Measurements from ENCODE around the gene ARID5A.
"Not testable (repeated sequence)": the region's sequence is repeated elsewhere in the genome, so short reads cannot be mapped to it uniquely, and the experiment has no call there.

The ARID5A gene

DNA sequence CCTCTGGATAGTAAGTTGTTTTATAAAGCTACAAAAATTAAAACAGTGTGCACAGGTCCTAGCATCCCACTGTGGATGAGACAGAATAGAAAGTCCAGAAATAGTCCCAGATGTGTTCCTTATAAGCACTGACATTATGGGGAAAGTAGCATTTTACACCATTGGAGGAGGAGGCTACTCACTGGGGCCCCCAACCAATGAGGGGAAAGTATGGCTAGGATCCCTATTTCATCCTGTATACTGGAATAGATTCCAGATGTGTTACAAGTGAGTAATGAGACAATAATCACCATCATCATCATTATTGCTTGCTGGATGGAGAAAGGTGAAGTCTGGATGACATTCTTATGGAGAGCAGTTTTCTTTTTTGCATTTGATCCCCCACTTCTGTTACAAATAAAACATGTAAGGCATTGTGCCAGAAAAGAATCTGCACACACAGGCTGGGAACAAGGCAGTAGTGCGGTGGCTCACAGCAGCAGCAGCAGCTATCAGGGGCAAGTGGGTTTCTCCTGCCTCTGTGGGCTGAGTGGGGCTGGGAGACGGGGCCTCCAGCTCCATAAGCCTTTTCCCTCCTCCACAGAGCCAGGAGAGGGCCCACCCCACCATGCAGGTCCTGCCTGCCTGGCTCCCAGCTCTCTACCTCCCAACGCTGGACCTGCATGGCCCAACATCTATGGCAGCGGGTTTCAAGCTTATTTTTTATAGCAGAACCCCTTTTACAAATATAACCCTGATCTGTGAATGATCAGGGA is 5.0 kb downstream of the ARID5A start:
- no peak for DNase-seq (ENCODE audit: low read depth)

DNA sequence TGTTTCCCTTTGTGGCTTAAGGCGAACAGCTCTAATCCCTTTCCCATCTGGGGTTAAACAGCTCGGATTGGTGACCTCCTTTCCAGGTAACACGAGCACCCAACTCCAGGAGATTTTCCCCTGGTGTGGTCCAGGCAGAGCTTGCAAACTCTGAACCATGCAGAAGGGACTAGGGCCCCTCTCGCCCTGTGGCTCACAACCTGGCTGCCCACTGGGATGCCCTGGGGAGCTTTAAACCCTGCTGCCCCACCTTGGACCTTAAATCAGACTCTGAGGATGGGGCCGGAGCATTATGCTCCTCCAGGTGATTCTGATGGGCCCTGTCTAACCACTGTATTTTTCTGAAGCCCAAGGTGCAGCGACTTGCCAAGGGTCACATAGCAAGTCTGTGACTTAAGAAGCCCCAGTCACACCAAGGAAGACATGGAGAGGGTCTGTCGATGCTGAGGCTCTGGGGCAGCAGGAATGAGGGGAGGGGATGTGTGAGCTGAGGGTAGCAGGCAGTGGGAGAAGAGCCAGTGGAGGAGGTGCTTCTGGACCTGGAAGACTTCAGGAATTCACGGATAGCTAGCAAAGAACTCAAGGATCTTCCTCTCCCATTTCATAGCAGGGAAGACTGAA is 5.9 kb downstream of the ARID5A start:
- no peak for DNase-seq (ENCODE audit: low read depth)

DNA sequence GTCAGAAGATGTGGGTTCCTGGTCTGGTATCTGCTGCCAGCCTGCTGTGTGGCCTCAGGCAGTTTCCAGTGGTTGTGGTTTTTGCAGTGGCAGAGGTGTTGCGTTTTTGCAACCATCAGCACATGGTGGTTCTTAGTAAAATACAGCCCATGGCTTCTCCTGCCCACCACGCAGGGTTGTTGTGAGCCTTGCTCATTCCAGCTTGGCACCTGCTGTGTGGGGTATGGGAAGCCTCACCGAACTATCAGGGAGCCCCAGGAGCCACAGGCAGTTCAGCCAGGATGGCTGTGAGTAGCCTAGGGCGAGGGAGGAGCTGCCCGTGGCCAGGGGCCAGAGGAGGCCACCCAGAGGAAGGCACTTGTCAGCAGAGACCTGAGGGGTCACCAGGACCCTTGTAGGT is 9.8 kb downstream of the ARID5A start:
- DNase-seq (ENCODE audit: low read depth): no peak

DNA sequence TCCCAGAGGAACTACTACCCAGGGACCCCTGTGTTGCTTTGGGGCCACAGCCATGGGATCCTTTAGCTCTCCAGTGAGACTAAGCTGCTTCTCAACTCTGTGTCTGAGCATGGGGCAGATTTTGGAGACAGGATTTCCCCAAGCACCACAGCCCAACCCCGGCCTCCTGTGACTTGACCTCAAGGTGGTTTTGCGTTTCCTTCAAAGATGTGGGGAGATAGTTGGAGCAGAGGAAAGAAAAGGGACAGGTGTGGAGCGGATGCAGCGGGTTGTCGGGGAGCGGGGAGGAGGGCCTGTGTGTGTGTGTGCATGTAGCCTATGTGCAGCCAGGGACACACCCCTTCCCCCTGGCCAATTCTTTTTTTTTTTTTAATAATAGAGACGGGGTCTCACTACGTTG is 10.2 kb downstream of the ARID5A start:
- DNase-seq (ENCODE audit: low read depth): no peak

DNA sequence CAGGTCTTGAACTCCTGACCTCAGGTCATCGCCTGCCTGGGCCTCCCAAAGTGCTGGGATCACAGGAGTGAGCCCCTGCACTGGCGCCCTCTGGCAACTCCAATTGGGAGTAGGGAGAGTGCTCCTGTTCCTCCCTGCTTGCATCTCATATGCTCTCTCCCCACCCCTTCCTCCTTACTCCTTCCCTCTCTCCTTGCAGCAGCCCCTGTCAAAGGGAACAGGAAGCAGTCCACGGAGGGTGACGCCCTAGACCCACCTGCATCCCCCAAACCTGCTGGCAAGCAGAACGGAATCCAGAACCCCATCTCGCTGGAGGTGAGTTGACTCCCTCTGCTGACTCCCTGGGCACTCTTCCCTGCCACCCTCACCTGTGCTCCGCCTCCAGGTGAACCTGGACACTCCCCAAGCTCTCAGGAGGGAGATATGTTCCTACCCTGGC is 10.7 kb downstream of the ARID5A start:
- DNase-seq (ENCODE audit: low read depth): no peak

DNA sequence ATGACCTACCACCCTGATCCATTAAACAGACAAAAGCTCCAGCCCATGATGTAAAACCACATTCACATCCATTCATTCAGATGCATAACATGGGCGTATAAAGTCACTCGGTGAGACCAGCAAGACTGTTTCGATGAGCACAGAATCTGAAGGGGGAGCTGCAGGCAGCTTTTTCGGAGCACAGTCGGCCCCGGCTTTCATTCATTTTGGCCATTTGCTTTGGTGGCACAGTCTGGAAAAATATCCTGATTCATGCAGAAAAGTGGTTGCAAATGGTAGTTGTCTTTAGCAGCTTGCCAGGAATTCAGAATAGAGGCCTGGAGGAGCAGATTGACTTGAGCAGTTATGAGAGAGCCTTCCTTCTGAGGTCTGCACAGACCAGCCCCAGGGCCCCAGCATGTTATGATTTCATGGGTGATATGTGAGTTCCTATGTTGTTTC is 11.2 kb downstream of the ARID5A start:
- no peak for DNase-seq (ENCODE audit: low read depth)

DNA sequence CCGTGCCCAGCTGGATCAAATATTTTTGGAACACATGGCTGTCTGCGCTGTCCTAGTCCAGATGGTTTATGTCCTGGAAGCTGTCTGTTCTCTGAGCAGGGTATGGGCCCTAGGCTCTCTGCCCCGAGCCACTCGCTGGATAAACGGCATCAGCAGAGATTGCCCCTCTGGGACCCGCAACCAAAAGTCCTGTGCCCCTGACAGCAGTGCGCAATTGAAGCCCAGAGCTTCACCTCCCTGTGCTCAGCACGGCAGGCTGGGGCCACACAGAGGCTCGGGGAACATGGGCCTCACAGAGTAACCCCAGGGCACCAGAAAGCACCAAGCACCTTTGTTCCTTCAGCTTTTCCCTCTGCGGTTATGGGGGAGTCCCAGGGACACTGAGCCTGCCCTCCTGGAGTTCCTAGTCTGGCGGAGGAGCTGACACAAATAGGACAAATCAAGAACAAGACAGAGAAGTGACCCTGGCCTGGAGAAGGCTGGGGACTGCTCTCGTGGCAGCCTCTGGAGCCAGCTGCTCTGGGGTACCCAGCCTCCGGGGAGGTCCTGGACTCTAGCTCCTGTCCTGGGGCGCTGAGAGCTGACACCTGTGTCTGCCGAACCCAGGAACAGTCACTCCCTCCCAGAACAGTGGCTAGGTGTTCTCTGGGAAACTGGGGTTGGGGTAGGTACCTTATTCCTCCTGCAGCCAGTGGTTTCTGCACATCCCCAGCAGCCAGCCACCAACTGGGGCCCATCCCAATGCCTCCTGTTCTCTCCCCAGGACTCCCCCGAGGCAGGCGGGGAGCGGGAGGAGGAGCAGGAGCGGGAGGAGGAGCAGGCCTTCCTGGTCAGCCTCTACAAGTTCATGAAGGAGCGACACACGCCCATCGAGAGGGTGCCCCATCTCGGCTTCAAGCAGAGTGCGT is 12.3 kb downstream of the ARID5A start:
- no peak for DNase-seq (ENCODE audit: low read depth)

DNA sequence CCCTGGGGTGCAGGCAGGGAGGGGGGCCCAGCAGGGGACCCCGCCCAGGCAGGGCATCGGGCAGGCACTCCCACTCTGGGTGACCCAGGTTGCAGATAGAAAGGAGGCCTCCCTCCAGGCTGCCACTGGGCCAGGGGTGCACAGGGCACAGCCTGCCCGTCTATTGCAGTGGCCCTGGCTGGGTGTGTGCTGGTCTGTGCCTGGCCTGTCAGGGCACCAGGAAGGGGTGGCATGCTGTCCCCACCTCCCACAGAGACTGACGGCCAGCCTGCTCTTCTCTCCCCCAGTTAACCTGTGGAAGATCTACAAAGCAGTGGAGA is 12.9 kb downstream of the ARID5A start:
- no peak for DNase-seq (ENCODE audit: low read depth)

DNA sequence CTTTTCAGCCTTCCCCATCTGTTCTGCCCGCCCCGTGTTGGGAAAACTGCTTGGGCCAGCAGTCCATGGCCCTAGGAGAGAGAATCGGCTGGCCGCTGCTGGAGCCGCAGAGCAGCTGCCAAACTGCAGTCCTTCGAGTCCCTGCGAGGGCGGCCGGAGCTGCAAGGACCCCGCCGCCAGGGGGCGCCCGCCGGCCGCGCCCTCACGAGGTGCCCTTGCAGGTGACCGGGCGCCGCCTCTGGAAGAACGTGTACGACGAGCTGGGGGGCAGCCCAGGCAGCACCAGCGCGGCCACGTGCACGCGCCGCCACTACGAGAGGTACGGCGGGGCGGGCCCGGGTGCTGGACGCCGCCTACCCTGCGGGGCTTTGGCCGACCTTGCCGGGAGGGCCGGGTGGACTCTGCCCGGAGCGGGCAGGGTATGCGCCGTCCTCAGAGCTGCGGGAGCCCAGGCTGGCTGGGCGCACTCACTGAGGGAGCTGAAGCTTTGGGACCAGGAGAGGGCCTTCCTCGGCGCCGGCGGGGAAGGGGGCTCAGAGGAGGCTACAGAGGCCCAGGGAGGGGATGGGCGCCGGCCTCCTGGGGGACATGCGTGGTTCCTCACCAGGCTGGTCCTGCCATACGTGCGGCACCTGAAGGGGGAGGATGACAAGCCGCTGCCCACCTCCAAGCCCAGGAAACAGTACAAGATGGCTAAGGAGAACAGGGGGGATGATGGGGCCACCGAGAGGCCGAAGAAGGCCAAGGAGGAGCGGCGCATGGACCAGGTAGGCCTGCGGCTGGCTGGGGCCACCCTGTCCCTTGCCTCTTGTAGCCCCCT is 13.6 kb downstream of the ARID5A start:
- no peak for DNase-seq (ENCODE audit: low read depth)

DNA sequence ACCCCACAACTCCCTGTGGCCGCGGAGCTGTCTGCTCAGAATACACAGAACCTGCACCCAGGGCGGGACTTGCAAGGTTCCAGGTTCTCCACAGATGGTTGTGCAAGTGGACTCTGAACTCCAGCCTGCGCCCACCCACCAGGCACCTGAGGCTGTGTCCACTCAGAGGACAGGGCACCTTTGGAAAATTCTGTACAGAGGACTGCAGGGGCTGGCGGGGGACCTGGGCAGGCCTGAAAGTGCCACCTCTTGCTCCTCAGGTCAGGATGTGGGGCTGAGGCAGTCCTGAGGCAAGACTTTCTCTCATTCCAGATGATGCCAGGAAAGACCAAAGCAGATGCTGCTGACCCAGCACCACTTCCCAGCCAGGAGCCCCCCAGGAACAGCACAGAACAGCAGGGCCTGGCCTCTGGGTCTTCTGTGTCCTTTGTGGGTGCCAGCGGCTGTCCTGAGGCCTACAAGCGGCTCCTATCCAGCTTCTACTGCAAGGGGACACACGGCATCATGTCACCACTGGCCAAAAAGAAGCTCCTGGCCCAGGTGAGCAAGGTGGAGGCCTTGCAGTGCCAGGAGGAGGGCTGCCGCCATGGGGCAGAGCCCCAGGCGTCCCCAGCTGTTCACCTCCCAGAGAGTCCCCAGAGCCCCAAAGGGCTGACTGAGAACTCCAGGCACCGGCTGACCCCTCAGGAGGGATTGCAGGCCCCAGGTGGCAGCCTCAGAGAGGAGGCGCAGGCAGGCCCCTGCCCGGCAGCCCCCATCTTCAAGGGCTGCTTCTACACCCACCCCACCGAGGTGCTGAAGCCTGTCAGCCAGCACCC is 14.4 kb downstream of the ARID5A start:
- DNase-seq (ENCODE audit: low read depth): no peak

DNA sequence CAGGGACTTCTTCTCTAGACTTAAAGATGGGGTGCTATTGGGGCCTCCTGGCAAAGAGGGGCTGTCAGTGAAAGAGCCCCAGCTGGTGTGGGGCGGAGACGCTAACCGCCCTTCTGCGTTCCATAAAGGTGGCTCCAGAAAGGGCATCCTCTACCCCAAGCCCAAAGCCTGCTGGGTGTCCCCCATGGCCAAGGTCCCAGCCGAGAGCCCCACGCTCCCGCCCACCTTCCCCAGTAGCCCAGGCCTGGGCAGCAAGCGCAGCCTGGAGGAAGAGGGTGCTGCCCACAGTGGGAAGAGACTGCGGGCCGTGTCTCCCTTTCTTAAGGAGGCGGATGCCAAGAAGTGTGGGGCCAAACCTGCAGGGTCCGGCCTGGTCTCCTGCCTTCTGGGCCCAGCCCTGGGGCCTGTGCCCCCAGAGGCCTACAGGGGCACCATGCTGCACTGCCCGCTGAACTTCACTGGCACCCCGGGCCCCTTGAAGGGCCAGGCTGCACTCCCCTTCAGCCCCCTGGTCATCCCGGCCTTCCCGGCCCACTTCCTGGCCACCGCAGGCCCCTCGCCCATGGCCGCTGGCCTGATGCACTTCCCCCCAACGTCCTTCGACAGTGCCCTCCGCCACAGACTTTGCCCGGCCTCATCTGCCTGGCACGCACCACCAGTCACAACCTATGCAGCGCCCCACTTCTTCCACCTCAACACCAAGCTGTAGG is 15.2 kb downstream of the ARID5A start:
- no peak for DNase-seq (ENCODE audit: low read depth)

DNA sequence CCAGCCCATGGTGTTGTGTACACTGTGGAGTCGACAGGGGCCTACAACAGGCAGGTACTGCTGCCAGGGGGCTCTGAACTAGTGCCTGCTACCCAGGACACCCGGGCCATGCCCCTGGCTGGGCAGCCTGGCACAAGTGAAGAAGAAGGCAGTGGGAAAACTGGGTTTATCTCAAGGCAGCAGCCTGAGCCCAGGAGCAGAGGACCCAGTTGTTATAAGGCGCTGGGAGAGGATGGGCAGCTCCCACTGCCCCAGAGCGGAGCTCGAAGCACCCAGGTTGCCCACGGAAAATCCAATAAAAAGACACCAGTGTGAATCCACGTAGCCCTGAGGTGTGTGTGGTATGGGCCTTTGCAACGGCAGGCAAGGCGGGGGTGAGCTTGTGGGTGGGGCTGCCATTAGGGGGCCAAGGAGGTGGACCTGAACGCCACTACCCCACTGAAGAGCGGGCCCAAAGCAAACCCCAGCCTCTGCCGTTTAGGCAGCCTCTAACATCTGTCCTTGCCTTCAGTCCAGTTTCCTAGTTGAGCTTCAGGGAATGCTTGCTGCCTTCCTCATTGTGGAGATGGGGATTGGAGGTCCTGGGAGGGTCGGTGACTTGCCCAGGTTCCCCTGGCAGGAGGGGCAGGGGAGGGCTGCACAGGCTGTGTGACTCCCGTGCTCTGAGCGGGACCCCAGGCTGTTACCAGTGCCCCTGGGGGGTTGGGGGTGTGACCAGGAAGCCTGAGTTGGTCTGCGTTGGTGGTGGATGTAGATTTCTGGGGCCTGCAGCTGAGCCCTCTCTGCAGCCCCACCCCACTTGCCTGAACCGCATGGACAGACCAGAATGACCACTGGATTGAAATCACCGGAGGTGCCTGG is 16.0 kb downstream of the ARID5A start:
- DNase-seq (ENCODE audit: low read depth): no peak

DNA sequence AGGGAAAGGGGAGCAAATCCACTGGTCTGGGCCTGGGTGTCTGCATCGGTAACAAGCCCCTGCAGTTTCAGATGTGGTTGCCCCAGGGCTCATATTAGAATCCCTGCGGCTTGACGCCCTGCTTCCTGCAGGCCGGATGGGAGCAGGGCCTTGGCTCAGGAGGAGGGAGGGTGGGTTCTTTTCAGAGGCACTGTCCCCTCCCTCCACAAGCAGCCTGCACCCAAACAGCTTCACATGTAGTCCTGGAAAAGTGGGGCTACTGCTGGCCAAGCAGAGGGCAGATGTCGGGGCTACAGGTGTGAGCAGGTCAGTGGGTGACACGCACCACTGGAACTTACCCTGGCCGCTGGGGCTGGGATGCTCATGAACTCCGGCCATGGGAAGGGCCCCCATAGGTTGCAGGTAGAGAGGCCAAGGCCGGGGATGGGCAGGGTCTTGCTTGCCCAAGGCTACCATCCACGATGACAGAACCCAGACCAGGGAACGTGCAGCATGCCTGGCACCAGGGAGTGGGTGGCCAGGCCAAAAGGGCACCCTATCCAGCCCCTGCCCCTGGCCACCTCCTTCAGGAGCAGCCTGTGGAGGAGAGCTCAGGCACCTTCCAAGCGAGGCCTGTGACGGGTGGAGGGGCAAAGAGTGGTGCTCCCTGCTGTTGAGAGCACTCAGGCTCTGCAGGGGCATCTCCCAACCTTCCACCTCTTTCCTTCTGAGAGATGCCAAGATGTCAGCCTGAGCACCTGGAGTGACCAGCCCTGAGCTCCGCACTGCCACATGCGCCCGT is 16.8 kb downstream of the ARID5A start:
- DNase-seq (ENCODE audit: low read depth): no peak

DNA sequence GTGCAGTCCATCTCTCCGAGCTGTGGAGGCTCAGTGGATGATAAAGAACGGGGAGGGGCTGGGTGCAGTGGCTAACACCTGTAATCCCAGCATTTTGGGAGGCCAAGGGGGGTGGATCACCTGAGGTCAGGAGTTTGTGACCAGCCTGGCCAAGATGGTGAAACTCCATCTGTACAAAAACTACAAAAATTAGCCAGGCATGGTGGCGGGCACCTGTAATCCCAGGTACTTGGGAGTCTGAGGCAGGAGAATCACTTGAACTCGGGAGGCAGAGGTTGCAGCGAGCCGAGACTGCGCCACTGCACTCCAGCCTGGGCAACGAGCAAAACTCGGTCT is 17.4 kb downstream of the ARID5A start:
- not testable (repeated sequence) for DNase-seq (ENCODE audit: low read depth)

DNA sequence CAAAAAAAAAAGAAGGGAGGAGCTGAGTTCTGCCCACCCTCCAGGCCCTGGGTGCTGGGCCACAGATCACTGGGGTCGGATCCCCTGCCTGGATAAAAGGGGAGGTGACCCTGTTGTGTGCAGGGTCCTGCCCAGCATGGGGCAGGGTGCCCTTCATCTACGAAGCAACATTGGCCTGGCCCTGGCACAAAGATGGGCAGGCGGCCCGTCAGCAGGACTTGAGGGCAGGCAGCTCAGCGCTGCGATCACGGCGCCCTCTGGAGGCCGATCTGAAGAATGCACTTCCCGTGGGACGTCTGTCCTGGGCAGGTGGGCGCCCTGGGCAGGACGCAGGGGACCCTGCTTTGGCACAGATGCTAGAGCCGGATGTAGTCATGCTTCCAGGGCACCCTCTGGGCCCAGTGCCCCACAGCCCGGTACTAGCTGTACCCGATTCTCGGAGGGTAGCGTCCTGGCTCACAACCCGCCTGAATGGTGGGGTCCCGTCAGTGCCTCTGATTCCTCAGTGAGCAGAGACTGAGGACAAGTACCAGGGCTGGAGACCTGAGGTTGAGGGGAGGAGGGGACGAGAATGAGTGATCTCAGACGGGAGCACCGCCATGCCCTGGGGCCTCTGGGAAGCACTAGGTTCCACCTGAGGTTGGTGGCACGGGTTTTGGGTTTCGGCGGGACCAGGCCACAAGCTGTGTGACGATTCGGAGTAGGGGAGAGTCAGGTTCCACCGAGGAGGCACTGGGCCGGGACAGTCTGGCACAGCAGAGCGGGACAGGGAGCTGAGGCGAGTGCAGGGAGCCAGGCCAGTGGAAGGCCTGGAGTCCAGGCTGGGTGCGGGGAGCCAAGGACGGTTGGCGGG is 18.0 kb downstream of the ARID5A start:
- DNase-seq (ENCODE audit: low read depth): peak; percentile 41

DNA sequence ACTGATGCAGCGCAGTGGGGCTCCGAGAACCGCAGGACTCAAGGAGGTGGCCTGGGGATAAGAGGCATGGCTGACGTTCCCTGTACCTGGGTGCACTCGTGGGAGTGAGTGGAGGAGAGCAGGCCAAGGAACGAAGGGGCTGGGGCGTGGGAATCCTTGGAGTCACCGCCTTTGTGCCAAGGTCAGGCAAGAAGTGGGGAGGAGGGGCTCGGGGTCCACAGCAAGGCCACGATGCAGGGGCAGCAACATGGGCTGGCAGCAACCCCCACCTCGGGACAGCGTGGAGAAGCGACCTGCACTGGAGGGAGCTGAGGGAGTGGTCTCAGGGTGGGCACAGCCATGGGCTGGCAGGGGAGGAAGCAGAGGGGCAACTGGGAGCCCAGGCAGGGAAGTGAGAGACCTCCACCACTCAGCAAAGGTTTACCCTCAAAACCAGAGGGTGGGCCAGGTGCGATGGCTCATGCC is 18.6 kb downstream of the ARID5A start:
- DNase-seq (ENCODE audit: low read depth): no peak

DNA sequence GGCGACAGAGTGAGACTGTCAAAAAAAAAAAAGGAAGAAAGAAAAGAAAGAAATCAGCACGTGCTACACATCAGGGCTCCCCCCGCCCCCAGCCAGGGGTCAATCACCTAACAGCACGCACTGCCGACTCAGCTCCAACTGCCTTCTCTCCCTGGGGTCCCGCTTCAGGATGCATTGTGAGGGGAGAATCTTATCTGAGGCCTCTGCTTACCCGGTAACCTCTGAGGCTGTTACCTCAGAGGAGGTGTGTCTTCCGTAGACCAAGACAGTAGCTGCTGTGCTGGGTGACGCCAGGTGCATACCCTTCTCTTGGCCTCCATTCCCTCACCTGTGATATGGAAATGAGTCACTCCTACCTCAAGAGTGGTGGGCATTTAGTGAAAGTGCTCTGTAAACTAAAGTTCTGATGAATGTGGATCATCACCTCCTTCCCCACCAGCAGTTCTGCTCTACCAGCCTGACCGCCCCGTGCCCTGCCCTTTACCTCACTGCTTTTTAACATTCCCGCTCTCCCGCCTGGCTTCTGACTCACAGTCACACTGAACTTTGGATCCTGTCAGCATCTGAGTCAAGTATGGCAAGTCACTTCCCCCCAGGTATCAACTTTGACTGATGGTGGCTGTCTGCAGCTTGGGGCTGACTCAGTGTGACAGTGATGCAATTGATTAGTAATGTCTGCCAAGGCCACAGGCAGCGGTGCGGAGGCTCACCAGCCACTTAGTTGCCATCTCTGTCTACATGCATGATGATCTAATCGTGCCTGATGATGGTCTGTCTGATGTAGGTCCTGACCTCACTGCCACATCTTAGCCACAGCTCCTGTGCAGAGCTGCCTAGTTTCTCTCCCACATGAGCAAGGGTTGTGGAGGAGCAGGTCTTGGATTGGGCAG is 20.1 kb downstream of the ARID5A start:
- DNase-seq (ENCODE audit: low read depth): no peak

All from CMK (cell line).